HCT116 (cell line): ENCODE data around the gene SCAMP1. TPM values are rescaled to one million over a fixed set of nuclear protein-coding genes. Genes with fewer than 3 reads are reported as not detected.

Experiments
- ATAC-seq: fragments of 200-7000 bp; cut with Tn5 transposase; 2 replicates; pipeline ENCODE4 v1.9.1; 2020; ENCODE audit warnings: mild to moderate bottlenecking, moderate library complexity
- BruUV-seq: library from RNA; stranded (reverse); fragments of 400-500 nt; replicated peaks from 2 replicates; lab custom pipeline; 2021; lab: Mats Ljungman, UMichigan
- CTCF ChIA-PET: fragments of 300-600 bp; sonication (Branson Sonifier 250); formaldehyde crosslinking; loops from one replicate; lab custom pipeline; 2021; ENCODE audit warnings: antibody characterized with exemption; lab: Charles Lee
- POLR2A ChIA-PET: fragments of 300-600, 350-600 bp; sonication (Branson Sonifier 250); formaldehyde crosslinking; loops from one replicate; lab custom pipeline; 2021; ENCODE audit warnings: antibody characterized with exemption; lab: Charles Lee
- RAD21 ChIA-PET, 2 experiments: fragments of 300-600 bp; sonication (Branson Sonifier 250); formaldehyde crosslinking; loops; one replicate each; lab custom pipeline; 2023; ENCODE audit warnings: low total read pairs in 2 of 2; ENCODE audit not compliant: uncharacterized antibody in 2 of 2, unreplicated experiment in 2 of 2, low non-redundant PET in 1 of 2; lab: Charles Lee
- DNase-seq: peaks from one replicate; pipeline ENCODE4 v3.0.0-alpha.2; 2010; ENCODE audit warnings: low read depth, low spot score
- H2AFZ ChIP-seq: fragments of 200-600 bp; shearing (Covaris generic), sonication (generic); 2 replicates; pipeline ENCODE4 v1.6.1; 2017; ENCODE audit warnings: low read depth, mixed run types, mixed read lengths, antibody characterized with exemption, low read length; ENCODE audit not compliant: poor library complexity, severe bottlenecking
- H3K27ac ChIP-seq: 2 replicates; pipeline ENCODE4 v1.5.1; 2012; ENCODE audit warnings: low read depth, low read length
- H3K27me3 ChIP-seq: fragments of 200-600 bp; sonication (generic); 2 replicates; pipeline ENCODE4 v1.6.1; 2016; ENCODE audit warnings: mixed run types, low read length, mixed read lengths; ENCODE audit not compliant: insufficient read depth
- H3K36me3 ChIP-seq, 2 experiments: fragments of 200-500 bp in 1 of 2; fragments of 200-600 bp in 1 of 2; sonication (Bioruptor generic) in 1 of 2; sonication (generic) in 1 of 2; 2 replicates each; pipeline versions ENCODE4 v1.5.1 to v1.6.1; 2014 to 2016; ENCODE audit warnings: low read length in 2 of 2, inconsistent platforms in 1 of 2, mixed read lengths in 1 of 2, mixed run types in 1 of 2; ENCODE audit not compliant: insufficient read depth in 2 of 2, control insufficient read depth in 1 of 2
- H3K4me1 ChIP-seq, 2 experiments: fragments of 200-600 bp in 1 of 2; sonication (generic) in 1 of 2; 2 replicates each; pipeline versions ENCODE4 v1.5.1 to v1.6.1; 2012 to 2017; ENCODE audit warnings: low read length in 2 of 2, inconsistent platforms in 1 of 2, mild to moderate bottlenecking in 1 of 2, mixed read lengths in 1 of 2, mixed run types in 1 of 2, moderate library complexity in 1 of 2; ENCODE audit not compliant: insufficient read depth in 2 of 2, control insufficient read depth in 1 of 2
- H3K4me2 ChIP-seq: fragments of 200-600 bp; sonication (generic); 2 replicates; pipeline ENCODE4 v1.6.1; 2017; ENCODE audit warnings: mixed run types, low read length, mixed read lengths
- H3K4me3 ChIP-seq, 2 experiments: fragments of 200-600 bp in 1 of 2; sonication (generic) in 1 of 2; replicated peaks in 1 of 2; 2 replicates each; pipeline ENCODE4 v1.5.1; 2011 to 2016; ENCODE audit warnings: low read length in 2 of 2, control low read depth in 1 of 2, low read depth in 1 of 2, mild to moderate bottlenecking in 1 of 2, mixed read lengths in 1 of 2, mixed run types in 1 of 2
- H3K79me2 ChIP-seq: fragments of 200-600 bp; sonication (generic); 2 replicates; pipeline ENCODE4 v1.6.1; 2017; ENCODE audit warnings: mild to moderate bottlenecking, mixed run types, low read length, moderate library complexity, mixed read lengths; ENCODE audit not compliant: insufficient read depth
- H3K9ac ChIP-seq: fragments of 200-600 bp; sonication (generic); 2 replicates; pipeline ENCODE4 v1.6.1; 2016; ENCODE audit warnings: low read length, mixed read lengths
- H3K9me2 ChIP-seq: fragments of 200-600 bp; sonication (generic), shearing (Covaris generic); 2 replicates; pipeline ENCODE4 v1.6.1; 2017; ENCODE audit warnings: mixed run types, mild to moderate bottlenecking, moderate library complexity; ENCODE audit not compliant: insufficient read depth
- H3K9me3 ChIP-seq, 2 experiments: fragments of 200-500 bp in 1 of 2; fragments of 200-600 bp in 1 of 2; sonication (Bioruptor generic) in 1 of 2; sonication (generic) in 1 of 2; 2 replicates each; pipeline ENCODE4 v1.6.1; 2014 to 2017; ENCODE audit warnings: low read length in 2 of 2, mixed read lengths in 2 of 2, inconsistent platforms in 1 of 2, low read depth in 1 of 2, mild to moderate bottlenecking in 1 of 2, mixed run types in 1 of 2, moderate library complexity in 1 of 2; ENCODE audit not compliant: control insufficient read depth in 1 of 2, insufficient read depth in 1 of 2
- H4K20me1 ChIP-seq: fragments of 200-600 bp; sonication (generic), shearing (Covaris generic); 2 replicates; pipeline ENCODE4 v1.6.1; 2017; ENCODE audit warnings: mixed run types, mild to moderate bottlenecking, moderate library complexity; ENCODE audit not compliant: insufficient read depth
- ATF3 ChIP-seq: IDR thresholded peaks from 2 replicates; pipeline ENCODE4 v1.6.1; 2012
- CBX3 ChIP-seq: IDR thresholded peaks from 2 replicates; pipeline ENCODE4 v1.6.1; 2012; ENCODE audit warnings: low read depth
- CEBPB ChIP-seq: IDR thresholded peaks from 2 replicates; pipeline ENCODE4 v1.6.1; 2012; ENCODE audit warnings: low read depth
- CTCF ChIP-seq, 3 experiments: fragments of 200-600 bp in 1 of 3; sonication (generic) in 1 of 3; IDR thresholded peaks in 2 of 3; conservative IDR thresholded peaks in 1 of 3; 2 replicates each; pipeline ENCODE4 v1.5.1; 2012 to 2017; ENCODE audit warnings: low read depth in 2 of 3, low read length in 2 of 3, antibody characterized with exemption in 1 of 3, borderline replicate concordance in 1 of 3, control low read depth in 1 of 3, mild to moderate bottlenecking in 1 of 3, mixed read lengths in 1 of 3, mixed run types in 1 of 3, moderate library complexity in 1 of 3; ENCODE audit not compliant: insufficient read depth in 1 of 3
- EZH2 ChIP-seq: fragments of 200-600 bp; sonication (generic); IDR thresholded peaks from 2 replicates; pipeline ENCODE4 v1.6.1; 2017; ENCODE audit warnings: antibody characterized with exemption, mixed run types
- JUND ChIP-seq: IDR thresholded peaks from 2 replicates; pipeline ENCODE4 v1.6.1; 2012
- MAX ChIP-seq: IDR thresholded peaks from 2 replicates; pipeline ENCODE4 v1.6.1; 2012
- POLR2AphosphoS5 ChIP-seq: IDR thresholded peaks from 2 replicates; pipeline ENCODE4 v1.6.1; 2011; ENCODE audit warnings: mild to moderate bottlenecking, low read depth, low read length, moderate library complexity
- RAD21 ChIP-seq: IDR thresholded peaks from 2 replicates; pipeline ENCODE4 v1.6.1; 2012; ENCODE audit warnings: low read depth, mild to moderate bottlenecking
- REST ChIP-seq: IDR thresholded peaks from 2 replicates; pipeline ENCODE4 v1.6.1; 2012; ENCODE audit warnings: low read depth
- SIN3A ChIP-seq: IDR thresholded peaks from 2 replicates; pipeline ENCODE4 v1.6.1; 2012; ENCODE audit warnings: low read depth
- SP1 ChIP-seq: IDR thresholded peaks from 2 replicates; pipeline ENCODE4 v1.6.1; 2012; ENCODE audit warnings: low read depth
- SRF ChIP-seq: IDR thresholded peaks from 2 replicates; pipeline ENCODE4 v1.6.1; 2012; ENCODE audit warnings: low read depth
- YY1 ChIP-seq: IDR thresholded peaks from 2 replicates; pipeline ENCODE4 v1.6.1; 2011; ENCODE audit warnings: low read length, low read depth, moderate library complexity, mild to moderate bottlenecking; ENCODE audit not compliant: insufficient replicate concordance; ENCODE audit errors: extremely low read depth
- ZFX ChIP-seq: fragments of 450-650 bp; IDR thresholded peaks from 2 replicates; pipeline ENCODE4 v1.6.1; 2017
- intact Hi-C: fragments of 100-400 bp; cut with micrococcal nuclease; formaldehyde crosslinking; loops from 2 replicates; pipeline ENCODE4 v1.10.0; 2022
- total RNA-seq: library from RNA; stranded (reverse); gene quantifications from one replicate; pipeline ENCODE4 v1.2.1, GENCODE V29; 2021; ENCODE audit not compliant: unreplicated experiment

The SCAMP1 gene
- total RNA-seq, 1 experiment from 2014 or later = 46.4 TPM

GRCh38 chr5:78475370-78475769 lies 115.0 kb downstream of the SCAMP1 start:
- TF ChIP-seq REST (no peak), YY1 (no peak), RAD21 (no peak), POLR2AphosphoS5 (no peak), ZFX (no peak), CEBPB (no peak), JUND (no peak), SIN3A (no peak), MAX (no peak), SP1 (no peak), SRF (no peak), CBX3 (no peak), CTCF (IDR thresholded peaks at IDR 0.05 in 2 of 3, conservative IDR thresholded peaks at IDR 0.05 in 1 of 3; ENCODE audit: borderline replicate concordance in 1 of 3, insufficient read depth in 1 of 3, low read depth in 2 of 3, low read length in 2 of 3) (no peak), EZH2 (no peak), ATF3 (no peak)
- H3K9me3 ChIP-seq = no peaks in the 10 kb centered on the region
- H2AFZ ChIP-seq = no peak overlapping the region
- ChIA-PET RAD21 (no interaction called here), CTCF (no interaction called here), POLR2A (no interaction called here)
- no TSS peak for BruUV-seq
- no peaks in the 10 kb centered on the region for H3K36me3 ChIP-seq
- no peaks in the 10 kb centered on the region for H3K4me1 ChIP-seq
- H3K27me3 ChIP-seq = no peaks in the 10 kb centered on the region
- no peaks in the 10 kb centered on the region for H3K79me2 ChIP-seq
- H3K4me2 ChIP-seq = no peak overlapping the region
- H3K9ac ChIP-seq = no peak overlapping the region
- H4K20me1 ChIP-seq = no peaks in the 10 kb centered on the region
- H3K4me3 ChIP-seq = no peak overlapping the region
- intact Hi-C loops = no loop called here
- ATAC-seq (no peak), DNase-seq (no peak)
- H3K9me2 ChIP-seq = no peaks in the 10 kb centered on the region
- H3K27ac ChIP-seq = no peak overlapping the region
